ENCODE results near the gene SGPL1. TPM values are rescaled to one million over a fixed set of nuclear protein-coding genes. Genes with fewer than 3 reads are reported as not detected.

The SGPL1 gene
- total RNA-seq, 1 donor from 2014 or later, result 89.9 TPM

DNA sequence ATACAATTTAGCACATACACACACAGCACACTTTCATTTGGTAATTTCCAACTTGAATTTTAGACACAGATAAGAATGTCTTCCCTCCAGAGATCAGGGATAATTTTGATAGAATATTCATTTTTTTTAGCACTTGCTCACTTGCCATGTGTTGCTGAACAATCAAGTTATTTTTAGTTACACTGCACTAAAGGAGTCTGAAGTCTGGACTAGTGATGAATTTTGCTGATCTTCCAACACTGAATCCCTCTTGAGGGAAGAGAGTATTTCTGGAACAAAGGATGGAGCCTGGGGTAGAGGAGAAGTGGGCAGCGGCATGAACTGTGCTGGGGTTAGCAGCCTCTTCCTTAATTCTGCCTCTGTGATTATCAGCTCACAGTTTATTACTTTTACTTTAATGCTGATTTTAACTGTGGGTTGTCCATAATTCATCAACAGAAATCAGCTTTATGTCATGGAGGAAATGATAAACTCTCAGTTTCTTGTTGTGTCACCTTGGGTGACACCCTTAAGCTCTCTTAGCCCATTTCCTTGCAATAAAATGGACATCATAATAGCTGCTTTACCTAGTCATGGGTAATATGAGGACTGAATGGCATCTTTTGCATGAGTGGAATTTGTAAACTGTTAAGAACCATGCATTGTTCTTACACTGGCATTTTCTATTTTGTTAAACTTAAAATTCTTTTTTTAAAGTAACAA, 32.1 kb downstream of the SGPL1 start:
- Mint-ChIP-seq H3K9me3 (peaks cover 5% of the 10 kb centered on the region), H3K27me3 (ENCODE audit: low read depth) (no peaks in the 10 kb centered on the region), H3K4me3 (no peak overlapping the region), H3K4me1 (peaks cover 31% of the 10 kb centered on the region), H3K27ac (peak overlapping the region; percentile 69), H3K36me3 (peaks cover 40% of the 10 kb centered on the region)
- no peak for DNase-seq (ENCODE audit: low spot score in 2 of 2, unreplicated experiment in 2 of 2)
- TF ChIP-seq, protein P1, sequence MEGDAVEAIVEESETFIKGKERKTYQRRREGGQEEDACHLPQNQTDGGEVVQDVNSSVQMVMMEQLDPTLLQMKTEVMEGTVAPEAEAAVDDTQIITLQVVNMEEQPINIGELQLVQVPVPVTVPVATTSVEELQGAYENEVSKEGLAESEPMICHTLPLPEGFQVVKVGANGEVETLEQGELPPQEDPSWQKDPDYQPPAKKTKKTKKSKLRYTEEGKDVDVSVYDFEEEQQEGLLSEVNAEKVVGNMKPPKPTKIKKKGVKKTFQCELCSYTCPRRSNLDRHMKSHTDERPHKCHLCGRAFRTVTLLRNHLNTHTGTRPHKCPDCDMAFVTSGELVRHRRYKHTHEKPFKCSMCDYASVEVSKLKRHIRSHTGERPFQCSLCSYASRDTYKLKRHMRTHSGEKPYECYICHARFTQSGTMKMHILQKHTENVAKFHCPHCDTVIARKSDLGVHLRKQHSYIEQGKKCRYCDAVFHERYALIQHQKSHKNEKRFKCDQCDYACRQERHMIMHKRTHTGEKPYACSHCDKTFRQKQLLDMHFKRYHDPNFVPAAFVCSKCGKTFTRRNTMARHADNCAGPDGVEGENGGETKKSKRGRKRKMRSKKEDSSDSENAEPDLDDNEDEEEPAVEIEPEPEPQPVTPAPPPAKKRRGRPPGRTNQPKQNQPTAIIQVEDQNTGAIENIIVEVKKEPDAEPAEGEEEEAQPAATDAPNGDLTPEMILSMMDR (IDR thresholded peaks at IDR 0.05; ENCODE audit: unreplicated experiment), result no peak

DNA sequence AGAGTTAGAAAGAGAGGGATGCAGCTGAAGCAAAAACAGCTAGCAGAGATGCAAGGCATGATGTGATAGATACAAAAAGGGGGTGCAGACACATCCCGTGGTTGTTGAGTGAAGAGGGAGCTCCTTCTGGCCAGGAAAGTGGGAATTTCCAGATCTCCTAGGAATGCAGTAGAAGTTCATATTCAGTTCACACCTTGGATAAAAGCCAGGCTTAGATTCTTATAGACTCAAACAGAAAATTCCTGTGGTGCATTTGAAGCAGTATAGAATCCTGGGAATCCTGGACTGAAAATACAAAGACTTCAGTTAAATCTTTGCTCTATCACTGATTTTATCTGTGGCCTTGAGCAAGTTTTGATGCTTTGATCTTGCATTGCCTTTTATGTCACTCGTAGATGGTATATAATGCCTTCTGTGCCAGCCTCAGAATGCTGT, 33.9 kb downstream of the SGPL1 start:
- H3K27ac Mint-ChIP-seq, result peak overlapping the region; percentile 85
- no peaks in the 10 kb centered on the region for H3K27me3 Mint-ChIP-seq (ENCODE audit: low read depth)
- peaks cover 28% of the 10 kb centered on the region for H3K4me1 Mint-ChIP-seq
- peaks cover 38% of the 10 kb centered on the region for H3K36me3 Mint-ChIP-seq
- peaks cover 5% of the 10 kb centered on the region for H3K9me3 Mint-ChIP-seq
- TF ChIP-seq, protein P1 (IDR thresholded peaks at IDR 0.05; ENCODE audit: unreplicated experiment), result no peak
- DNase-seq (ENCODE audit: low spot score in 2 of 2, unreplicated experiment in 2 of 2), result no peak
- H3K4me3 Mint-ChIP-seq, result no peak overlapping the region

DNA sequence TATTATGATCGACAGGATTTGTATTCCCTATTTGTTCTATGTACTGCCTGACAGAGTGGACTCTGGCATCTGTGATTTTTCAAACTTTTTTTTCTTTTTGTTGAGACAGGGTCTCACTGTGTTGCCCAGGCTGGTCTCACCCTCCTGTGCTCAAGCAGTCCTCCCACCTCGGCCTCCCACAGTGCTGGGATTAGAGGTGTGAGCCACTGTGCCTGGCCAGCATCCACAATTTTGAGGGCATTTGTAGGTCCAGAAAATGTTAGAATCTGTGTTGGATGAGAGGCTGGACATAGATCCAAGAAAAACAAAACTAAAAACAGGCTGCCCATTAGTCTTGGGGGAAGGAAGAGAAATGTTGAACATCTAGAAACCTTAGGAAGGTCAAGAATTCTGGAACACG, 34.3 kb downstream of the SGPL1 start:
- no peak for DNase-seq (ENCODE audit: low spot score in 2 of 2, unreplicated experiment in 2 of 2)
- Mint-ChIP-seq H3K9me3 (peaks cover 5% of the 10 kb centered on the region), H3K4me1 (peaks cover 28% of the 10 kb centered on the region), H3K4me3 (no peak overlapping the region), H3K36me3 (peaks cover 37% of the 10 kb centered on the region), H3K27ac (peak overlapping the region; percentile 85), H3K27me3 (ENCODE audit: low read depth) (no peaks in the 10 kb centered on the region)
- TF ChIP-seq, protein P1 (IDR thresholded peaks at IDR 0.05; ENCODE audit: unreplicated experiment), result no peak

DNA sequence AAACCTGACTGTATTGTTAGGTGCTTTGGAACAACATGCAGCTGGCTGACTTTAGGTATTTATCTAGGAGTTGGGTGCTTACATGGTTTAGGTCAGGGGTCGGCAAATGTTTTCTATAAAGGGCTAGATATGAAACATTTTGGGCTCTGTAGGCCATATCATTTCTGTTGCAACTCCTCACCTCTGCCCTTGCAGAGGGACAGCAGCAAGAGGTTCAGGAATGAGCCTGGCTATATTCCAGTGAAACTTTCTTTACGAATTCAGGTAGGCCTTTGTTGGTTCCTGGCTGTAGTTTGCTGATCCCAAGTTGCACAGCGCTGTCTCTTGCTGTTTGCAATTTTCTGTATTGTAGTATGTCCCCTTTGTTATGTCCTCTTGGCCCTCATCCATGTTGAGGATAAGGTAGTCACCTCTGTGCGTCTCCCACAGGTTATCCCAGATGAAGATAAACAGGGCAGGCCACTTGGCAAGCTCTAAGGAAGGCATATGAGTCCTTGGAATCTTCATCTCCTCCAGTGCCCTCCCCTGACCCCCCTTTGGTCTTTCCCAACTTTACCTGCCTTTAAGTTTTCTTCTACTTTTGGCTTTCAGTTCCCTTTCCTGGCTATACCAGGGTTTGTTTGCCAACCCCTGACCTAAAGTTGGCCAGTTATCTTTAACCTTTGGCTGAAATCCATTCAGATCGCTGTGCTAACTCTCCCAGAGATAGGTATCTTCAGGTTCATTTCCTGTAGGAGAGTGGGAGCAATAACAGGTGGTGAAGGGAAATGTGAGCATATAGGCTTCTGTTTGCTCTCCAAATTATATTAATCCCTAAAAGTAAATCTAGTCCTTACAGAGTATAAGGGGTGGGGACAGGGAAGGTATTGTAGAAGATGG, 36.1 kb downstream of the SGPL1 start:
- no peak overlapping the region for H3K27ac Mint-ChIP-seq
- DNase-seq (ENCODE audit: low spot score in 2 of 2, unreplicated experiment in 2 of 2), result no peak
- no peaks in the 10 kb centered on the region for H3K27me3 Mint-ChIP-seq (ENCODE audit: low read depth)
- TF ChIP-seq, protein P1 (IDR thresholded peaks at IDR 0.05; ENCODE audit: unreplicated experiment), result no peak
- H3K36me3 Mint-ChIP-seq, result peaks cover 39% of the 10 kb centered on the region
- peaks cover 24% of the 10 kb centered on the region for H3K4me1 Mint-ChIP-seq
- H3K4me3 Mint-ChIP-seq, result no peak overlapping the region
- peaks cover 5% of the 10 kb centered on the region for H3K9me3 Mint-ChIP-seq

DNA sequence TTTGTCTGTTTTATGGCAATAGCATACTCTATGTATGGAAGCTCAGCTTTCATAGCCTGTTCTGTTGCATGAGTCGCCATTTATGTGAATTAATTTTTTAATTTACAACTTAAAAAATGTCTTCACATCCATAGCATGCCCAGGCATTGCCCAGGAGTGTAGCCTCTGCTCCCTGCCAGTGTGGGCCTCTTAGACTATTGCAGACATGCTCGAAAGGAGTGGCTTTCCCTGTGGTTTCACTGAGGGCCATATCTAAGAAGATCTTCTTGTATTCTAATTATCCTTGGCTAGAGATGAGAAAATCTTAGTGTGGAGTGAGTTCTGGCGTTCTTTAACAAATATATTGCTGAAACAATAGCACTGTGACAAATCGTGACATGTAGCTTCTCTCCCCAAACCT, 37.3 kb downstream of the SGPL1 start:
- H3K4me3 Mint-ChIP-seq, result no peak overlapping the region

More for the DNA sequence above, 37.3 kb downstream of the SGPL1 start:
- peaks cover 20% of the 10 kb centered on the region for H3K4me1 Mint-ChIP-seq
- H3K36me3 Mint-ChIP-seq, result peaks cover 42% of the 10 kb centered on the region
- DNase-seq (ENCODE audit: low spot score in 2 of 2, unreplicated experiment in 2 of 2), result no peak
- peak overlapping the region; percentile 9 for H3K27ac Mint-ChIP-seq
- H3K9me3 Mint-ChIP-seq, result peaks cover 5% of the 10 kb centered on the region
- H3K27me3 Mint-ChIP-seq (ENCODE audit: low read depth), result no peaks in the 10 kb centered on the region
- TF ChIP-seq, protein P1 (IDR thresholded peaks at IDR 0.05; ENCODE audit: unreplicated experiment), result no peak

Data from mesothelial cell of epicardium (in vitro differentiated cells).